Transverse colon (tissue), 3 donors: ENCODE measurements around the gene RAPGEF6.

Source experiments
- POLR2A ChIP-seq: fragments of 450-650 bp; IDR thresholded peaks from one replicate; pipeline ENCODE4 v1.6.1; 2016; ENCODE audit warnings: antibody characterized with exemption, mild to moderate bottlenecking, moderate library complexity
- TF ChIP-seq, protein P1 (sequence below), 5 experiments: fragments of 200-600 bp in 3 of 5; fragments of 450-650 bp in 2 of 5; sonication (generic) in 3 of 5; IDR thresholded peaks; 1 replicate in 2 of 5; 2 replicates in 3 of 5; pipeline ENCODE4 v1.5.1; 2016 to 2017; ENCODE audit warnings: antibody characterized with exemption in 5 of 5, inconsistent platforms in 3 of 5, mild to moderate bottlenecking in 2 of 5, moderate library complexity in 1 of 5

DNA sequence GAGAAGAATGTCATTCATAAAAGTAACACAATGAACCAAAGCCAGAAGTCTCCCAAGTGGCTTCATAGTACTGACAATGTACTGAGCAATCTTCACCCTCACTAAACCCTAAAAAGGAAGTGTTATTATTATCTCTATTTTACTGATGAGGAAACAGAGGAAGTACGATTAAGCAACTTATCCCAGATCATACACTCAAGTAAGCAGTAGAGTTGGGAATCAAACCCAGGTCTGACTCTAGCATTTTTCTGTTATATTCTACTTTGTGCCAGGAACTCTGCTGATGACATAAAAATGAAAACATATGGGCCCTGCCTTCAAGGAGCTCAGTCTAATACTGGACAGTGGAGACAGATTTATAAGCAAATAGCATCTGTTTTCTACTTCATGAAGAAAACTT is 109.2 kb downstream of the RAPGEF6 start:
- TF ChIP-seq, protein P1, sequence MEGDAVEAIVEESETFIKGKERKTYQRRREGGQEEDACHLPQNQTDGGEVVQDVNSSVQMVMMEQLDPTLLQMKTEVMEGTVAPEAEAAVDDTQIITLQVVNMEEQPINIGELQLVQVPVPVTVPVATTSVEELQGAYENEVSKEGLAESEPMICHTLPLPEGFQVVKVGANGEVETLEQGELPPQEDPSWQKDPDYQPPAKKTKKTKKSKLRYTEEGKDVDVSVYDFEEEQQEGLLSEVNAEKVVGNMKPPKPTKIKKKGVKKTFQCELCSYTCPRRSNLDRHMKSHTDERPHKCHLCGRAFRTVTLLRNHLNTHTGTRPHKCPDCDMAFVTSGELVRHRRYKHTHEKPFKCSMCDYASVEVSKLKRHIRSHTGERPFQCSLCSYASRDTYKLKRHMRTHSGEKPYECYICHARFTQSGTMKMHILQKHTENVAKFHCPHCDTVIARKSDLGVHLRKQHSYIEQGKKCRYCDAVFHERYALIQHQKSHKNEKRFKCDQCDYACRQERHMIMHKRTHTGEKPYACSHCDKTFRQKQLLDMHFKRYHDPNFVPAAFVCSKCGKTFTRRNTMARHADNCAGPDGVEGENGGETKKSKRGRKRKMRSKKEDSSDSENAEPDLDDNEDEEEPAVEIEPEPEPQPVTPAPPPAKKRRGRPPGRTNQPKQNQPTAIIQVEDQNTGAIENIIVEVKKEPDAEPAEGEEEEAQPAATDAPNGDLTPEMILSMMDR (IDR thresholded peaks at IDR 0.05), result no peak
- TF ChIP-seq POLR2A, result no peak
